ENCODE measurements around the gene TNFAIP3.

TNFAIP3 gene

GRCh38 chr6:137925141-137925698, 58.2 kb downstream of the TNFAIP3 start:
- no peaks in the 10 kb centered on the region for H3K36me3 Mint-ChIP-seq (ENCODE audit: low read depth)

GRCh38 chr6:137926207-137926731, 59.2 kb downstream of the TNFAIP3 start:
- Mint-ChIP-seq H3K4me1 (peaks cover 40% of the 10 kb centered on the region), H3K27ac (peak overlapping the region; percentile 94), H3K27me3 (ENCODE audit: low read depth, poor library complexity) (peaks cover 10% of the 10 kb centered on the region), H3K4me3 (no peak overlapping the region), H3K36me3 (ENCODE audit: low read depth) (no peaks in the 10 kb centered on the region), H3K9me3 (peaks cover 3% of the 10 kb centered on the region)
- no peak for DNase-seq
- no peak for TF ChIP-seq CTCF (IDR thresholded peaks at IDR 0.05)

More at GRCh38 chr6:137925141-137925698, 58.2 kb downstream of the TNFAIP3 start:
- DNase-seq = no peak
- Mint-ChIP-seq H3K27me3 (ENCODE audit: low read depth, poor library complexity) (peaks cover 9% of the 10 kb centered on the region), H3K27ac (no peak overlapping the region), H3K4me1 (peaks cover 41% of the 10 kb centered on the region), H3K9me3 (peaks cover 3% of the 10 kb centered on the region), H3K4me3 (no peak overlapping the region)
- TF ChIP-seq CTCF (IDR thresholded peaks at IDR 0.05) = no peak

DNA sequence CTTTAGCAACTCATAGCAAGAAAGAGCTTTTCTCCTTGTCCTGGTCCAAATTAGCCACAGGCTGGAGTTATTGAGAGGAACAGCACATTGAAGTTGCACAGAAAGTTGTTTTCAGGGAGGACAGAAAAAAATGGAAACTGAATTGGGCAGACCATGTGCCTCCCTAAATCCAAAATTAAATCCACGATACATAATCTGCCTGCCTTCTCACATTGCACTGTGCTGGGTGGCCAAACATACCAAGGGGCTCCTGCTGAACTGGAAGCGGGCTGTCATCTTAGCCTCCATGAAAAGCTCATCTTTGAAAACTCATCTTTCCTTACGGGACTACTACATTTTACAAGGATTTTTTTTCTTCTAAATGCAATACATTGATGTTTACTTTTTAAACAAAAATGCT, 59.9 kb downstream of the TNFAIP3 start:
- peaks cover 47% of the 10 kb centered on the region for H3K4me1 Mint-ChIP-seq
- TF ChIP-seq CTCF (IDR thresholded peaks at IDR 0.05) = no peak
- no peak for DNase-seq
- peaks cover 10% of the 10 kb centered on the region for H3K27me3 Mint-ChIP-seq (ENCODE audit: low read depth, poor library complexity)
- H3K27ac Mint-ChIP-seq = no peak overlapping the region
- H3K9me3 Mint-ChIP-seq = peaks cover 3% of the 10 kb centered on the region
- no peaks in the 10 kb centered on the region for H3K36me3 Mint-ChIP-seq (ENCODE audit: low read depth)
- no peak overlapping the region for H3K4me3 Mint-ChIP-seq

DNA sequence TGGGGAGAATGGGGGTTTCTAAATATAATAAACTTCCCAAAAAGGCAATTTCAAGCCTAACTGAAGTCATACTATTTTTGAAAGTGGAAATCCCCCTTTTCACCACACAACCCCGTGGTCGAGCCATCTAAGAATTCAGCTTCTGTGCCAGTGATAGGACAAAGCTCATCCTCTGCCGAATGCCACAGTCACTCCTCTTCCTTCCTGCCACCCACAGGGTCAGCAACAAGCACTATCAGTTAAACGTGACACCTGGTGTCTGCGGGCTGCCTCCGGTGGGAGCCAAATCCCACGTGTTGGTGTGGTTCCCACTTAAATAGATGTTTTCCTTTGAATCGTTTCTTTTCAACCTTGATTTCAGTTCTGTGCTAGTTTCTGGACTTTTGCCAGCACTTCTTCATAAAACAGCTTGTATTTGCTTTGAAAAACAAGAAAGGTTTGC, 60.7 kb downstream of the TNFAIP3 start:
- Mint-ChIP-seq H3K27ac (no peak overlapping the region), H3K4me1 (peaks cover 48% of the 10 kb centered on the region), H3K36me3 (ENCODE audit: low read depth) (no peaks in the 10 kb centered on the region), H3K9me3 (peaks cover 3% of the 10 kb centered on the region), H3K4me3 (no peak overlapping the region), H3K27me3 (ENCODE audit: low read depth, poor library complexity) (peaks cover 7% of the 10 kb centered on the region)
- TF ChIP-seq CTCF (IDR thresholded peaks at IDR 0.05) = no peak
- no peak for DNase-seq

GRCh38 chr6:137928286-137928685, 61.2 kb downstream of the TNFAIP3 start:
- Mint-ChIP-seq H3K27ac (no peak overlapping the region), H3K27me3 (ENCODE audit: low read depth, poor library complexity) (peaks cover 7% of the 10 kb centered on the region), H3K36me3 (ENCODE audit: low read depth) (no peaks in the 10 kb centered on the region), H3K9me3 (peaks cover 3% of the 10 kb centered on the region), H3K4me1 (peaks cover 47% of the 10 kb centered on the region), H3K4me3 (no peak overlapping the region)
- no peak for TF ChIP-seq CTCF (IDR thresholded peaks at IDR 0.05)
- no peak for DNase-seq

DNA sequence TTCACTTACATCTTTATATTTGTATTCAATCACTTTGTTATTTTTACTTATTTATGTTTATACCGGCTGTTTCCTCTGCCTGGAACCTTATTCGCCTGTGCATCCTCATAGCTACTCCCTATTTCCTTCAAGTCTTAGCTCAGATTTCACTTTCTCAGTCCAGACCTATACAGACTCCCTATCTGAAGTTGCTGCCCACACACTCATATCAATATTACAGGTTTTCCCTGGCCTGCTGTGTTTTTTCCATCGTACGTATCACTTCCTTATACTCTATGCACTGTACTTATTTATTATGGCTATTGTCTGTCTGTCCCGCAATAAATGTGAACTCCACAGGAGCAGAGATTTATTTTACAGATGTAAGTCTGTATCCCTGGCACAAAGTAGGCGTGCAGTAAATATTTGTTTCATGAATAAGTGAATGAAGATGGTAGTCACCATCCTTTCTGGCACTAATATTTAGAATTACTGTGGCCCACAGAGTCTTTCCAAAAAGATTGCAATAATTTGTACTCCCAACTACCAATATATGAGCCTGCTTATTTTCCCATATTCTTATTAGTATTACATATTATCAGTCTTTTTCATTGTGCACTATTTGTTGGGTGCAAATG, 64.9 kb downstream of the TNFAIP3 start:
- Mint-ChIP-seq H3K27me3 (ENCODE audit: low read depth, poor library complexity) (peaks cover 7% of the 10 kb centered on the region), H3K9me3 (peaks cover 16% of the 10 kb centered on the region), H3K36me3 (ENCODE audit: low read depth) (no peaks in the 10 kb centered on the region), H3K4me3 (no peak overlapping the region), H3K27ac (no peak overlapping the region), H3K4me1 (peaks cover 15% of the 10 kb centered on the region)
- no peak for TF ChIP-seq CTCF (IDR thresholded peaks at IDR 0.05)
- DNase-seq = no peak
